Peyer's patch (tissue), 4 donors: ENCODE data around the gene RAD51D.

Source experiments
- POLR2A ChIP-seq, 2 donors: fragments of 450-650 bp; IDR thresholded peaks; one replicate each; pipeline ENCODE4 v1.5.1; 2017; ENCODE audit warnings: antibody characterized with exemption in 2 of 2, mild to moderate bottlenecking in 2 of 2, moderate library complexity in 2 of 2
- TF ChIP-seq, protein P1 (sequence below), 6 experiments: fragments of 450-650 bp in 4 of 6; fragments of 200-600 bp in 2 of 6; sonication (generic) in 1 of 6; IDR thresholded peaks; one replicate each; pipeline ENCODE4 v1.5.1; 2017 to 2019; ENCODE audit warnings: antibody characterized with exemption in 6 of 6, mild to moderate bottlenecking in 3 of 6, moderate library complexity in 1 of 6

DNA sequence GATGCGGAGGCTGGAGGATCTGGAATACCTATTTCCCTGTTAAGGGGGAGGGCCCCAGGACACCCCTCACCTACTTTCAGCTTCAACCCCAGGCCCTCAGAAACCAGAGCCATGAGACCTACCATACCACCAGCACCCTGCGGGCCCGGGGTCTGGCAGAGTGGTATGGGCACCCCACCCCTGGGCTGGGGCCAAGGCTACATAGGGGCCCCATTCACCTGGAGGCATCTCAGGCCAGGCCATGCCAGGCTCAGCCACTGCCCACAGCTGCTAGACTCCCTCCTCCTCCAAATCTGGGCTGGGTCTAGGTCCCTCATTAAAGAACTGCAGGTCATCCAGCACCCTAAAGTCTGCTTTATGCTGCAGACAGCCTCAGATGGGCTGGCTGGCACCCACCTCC, 10.7 kb upstream of the RAD51D start:
- TF ChIP-seq, protein P1, sequence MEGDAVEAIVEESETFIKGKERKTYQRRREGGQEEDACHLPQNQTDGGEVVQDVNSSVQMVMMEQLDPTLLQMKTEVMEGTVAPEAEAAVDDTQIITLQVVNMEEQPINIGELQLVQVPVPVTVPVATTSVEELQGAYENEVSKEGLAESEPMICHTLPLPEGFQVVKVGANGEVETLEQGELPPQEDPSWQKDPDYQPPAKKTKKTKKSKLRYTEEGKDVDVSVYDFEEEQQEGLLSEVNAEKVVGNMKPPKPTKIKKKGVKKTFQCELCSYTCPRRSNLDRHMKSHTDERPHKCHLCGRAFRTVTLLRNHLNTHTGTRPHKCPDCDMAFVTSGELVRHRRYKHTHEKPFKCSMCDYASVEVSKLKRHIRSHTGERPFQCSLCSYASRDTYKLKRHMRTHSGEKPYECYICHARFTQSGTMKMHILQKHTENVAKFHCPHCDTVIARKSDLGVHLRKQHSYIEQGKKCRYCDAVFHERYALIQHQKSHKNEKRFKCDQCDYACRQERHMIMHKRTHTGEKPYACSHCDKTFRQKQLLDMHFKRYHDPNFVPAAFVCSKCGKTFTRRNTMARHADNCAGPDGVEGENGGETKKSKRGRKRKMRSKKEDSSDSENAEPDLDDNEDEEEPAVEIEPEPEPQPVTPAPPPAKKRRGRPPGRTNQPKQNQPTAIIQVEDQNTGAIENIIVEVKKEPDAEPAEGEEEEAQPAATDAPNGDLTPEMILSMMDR (IDR thresholded peaks at IDR 0.05) = no peak
- TF ChIP-seq POLR2A (IDR thresholded peaks at IDR 0.05) = no peak
